GM23248 (cell line): ENCODE results near the gene KATNB1. TPM values are rescaled to one million over a fixed set of nuclear protein-coding genes. Genes with fewer than 3 reads are reported as not detected.
"Not testable (repeated sequence)": the region's sequence is repeated elsewhere in the genome, so short reads cannot be mapped to it uniquely, and the experiment has no call there.

ENCODE experiments used
- DNase-seq: peaks from one replicate; pipeline ENCODE4 v3.0.0-alpha.2; 2015
- H2AFZ ChIP-seq: fragments of 200-600 bp; sonication (generic); 2 replicates; pipeline ENCODE4 v1.6.1; 2016; ENCODE audit warnings: antibody characterized with exemption
- H3F3A ChIP-seq: fragments of 200-600 bp; sonication (generic); 2 replicates; pipeline ENCODE4 v1.6.1; 2016; ENCODE audit warnings: mild to moderate bottlenecking, antibody characterized with exemption, mixed run types; ENCODE audit not compliant: insufficient read depth
- H3K27ac ChIP-seq: fragments of 200-600 bp; sonication (generic); 2 replicates; pipeline ENCODE4 v1.5.1; 2016; ENCODE audit warnings: mild to moderate bottlenecking
- H3K27me3 ChIP-seq: fragments of 200-600 bp; sonication (generic); replicated peaks from 2 replicates; pipeline ENCODE4 v1.6.1; 2016; ENCODE audit warnings: mild to moderate bottlenecking; ENCODE audit not compliant: insufficient read depth
- H3K36me3 ChIP-seq: fragments of 200-600 bp; sonication (generic); 2 replicates; pipeline ENCODE4 v1.6.1; 2016; ENCODE audit warnings: low read depth, mild to moderate bottlenecking
- H3K4me1 ChIP-seq: fragments of 200-600 bp; sonication (generic); 2 replicates; pipeline ENCODE4 v1.6.1; 2016; ENCODE audit warnings: mild to moderate bottlenecking; ENCODE audit not compliant: insufficient read depth
- H3K4me2 ChIP-seq: fragments of 200-600 bp; sonication (generic); one replicate; pipeline ENCODE4 v1.6.1; 2016; ENCODE audit warnings: mild to moderate bottlenecking; ENCODE audit not compliant: unreplicated experiment
- H3K4me3 ChIP-seq: fragments of 200-600 bp; sonication (generic); 2 replicates; pipeline ENCODE4 v1.5.1; 2016; ENCODE audit warnings: mild to moderate bottlenecking
- H3K79me2 ChIP-seq: fragments of 200-600 bp; sonication (generic); 2 replicates; pipeline ENCODE4 v1.6.1; 2016; ENCODE audit warnings: mild to moderate bottlenecking; ENCODE audit not compliant: insufficient read depth
- H3K9ac ChIP-seq: fragments of 200-600 bp; sonication (generic); 2 replicates; pipeline ENCODE4 v1.6.1; 2016; ENCODE audit warnings: mild to moderate bottlenecking
- H3K9me2 ChIP-seq: fragments of 200-600 bp; sonication (generic); 2 replicates; pipeline ENCODE4 v1.6.1; 2016; ENCODE audit warnings: mixed run types, mild to moderate bottlenecking, moderate library complexity; ENCODE audit not compliant: insufficient read depth
- H3K9me3 ChIP-seq: fragments of 200-600 bp; sonication (generic); one replicate; pipeline ENCODE4 v1.6.1; 2017; ENCODE audit warnings: low read depth
- H4K20me1 ChIP-seq: fragments of 200-600 bp; sonication (generic); 2 replicates; pipeline ENCODE4 v1.6.0; 2016; ENCODE audit not compliant: insufficient read depth
- EZH2 ChIP-seq: fragments of 200-600 bp; sonication (generic); IDR thresholded peaks from 2 replicates; pipeline ENCODE4 v1.6.1; 2018; ENCODE audit warnings: antibody characterized with exemption, mild to moderate bottlenecking; ENCODE audit not compliant: insufficient read depth, poor library complexity, severe bottlenecking
- EZH2phosphoT487 ChIP-seq: fragments of 200-600 bp; sonication (generic); IDR thresholded peaks from 2 replicates; pipeline ENCODE4 v1.6.1; 2018; ENCODE audit warnings: antibody characterized with exemption, moderate library complexity, mild to moderate bottlenecking, low read depth; ENCODE audit not compliant: insufficient read depth
- WGBS, 2 experiments: methylation state at CpG; one replicate each; pipeline ENCODE4 v1.1.6; 2015 to 2017; ENCODE audit warnings: low lambda C conversion rate in 2 of 2, low coverage in 1 of 2; ENCODE audit errors: missing lambda C conversion rate in 2 of 2; 5-methylcytosine and 5-hydroxymethylcytosine counted together
- in situ Hi-C: fragments of 300-500 bp; cut with MboI; formaldehyde crosslinking; loops from 2 replicates; pipeline ENCODE4 v1.15.0; 2020
- polyA plus RNA-seq: library from polyadenylated mRNA; unstranded; fragments of >200 nt; fragmentation: Nextera tagmentation; extraction: Ambion mirVana; gene quantifications from 2 replicates; pipeline ENCODE4 v1.2.1, GENCODE V29; 2016
- total RNA-seq: library from RNA; depleted of rRNA; stranded (reverse); fragments of >200 nt; shearing (Covaris generic); gene quantifications from 2 replicates; pipeline ENCODE4 v1.2.3, GENCODE V29; 2014

KATNB1 gene
- total and polyA plus RNA-seq, 2 experiments from 2014 or later, result 19.3 to 20.2 TPM

- 87 to 92% methylated on average over 6 to 7 of the region's 7 CpGs for WGBS, 2 experiments
- no peak overlapping the region for H3K9ac ChIP-seq
Measured at GRCh38 chr16:57744642-57744903, 9.0 kb downstream of the KATNB1 start.

GRCh38 chr16:57745768-57746167 lies 10.2 kb downstream of the KATNB1 start:
- no peaks in the 10 kb centered on the region for H3K9me3 ChIP-seq
- no peak overlapping the region for H3K9ac ChIP-seq
- no peaks in the 10 kb centered on the region for H3F3A ChIP-seq
- no peak overlapping the region for H3K4me2 ChIP-seq
- H2AFZ ChIP-seq, result no peak overlapping the region
- 93 to 98% methylated on average over 3 of the region's 3 CpGs for WGBS, 2 experiments
- H3K9me2 ChIP-seq, result no peaks in the 10 kb centered on the region
- H3K79me2 ChIP-seq, result no peaks in the 10 kb centered on the region
- H3K27me3 ChIP-seq, result no peaks in the 10 kb centered on the region
- TF ChIP-seq EZH2, result no peak
- no peak for TF ChIP-seq EZH2phosphoT487
- H3K36me3 ChIP-seq, result no peaks in the 10 kb centered on the region; the same call in 1 of the 2 replicates
- H3K27ac ChIP-seq, result no peak overlapping the region
- no peak overlapping the region for H3K4me3 ChIP-seq
- H4K20me1 ChIP-seq, result no peaks in the 10 kb centered on the region
- H3K4me1 ChIP-seq, result no peaks in the 10 kb centered on the region
- DNase-seq, result no peak
- in situ Hi-C loops, result no loop called here

More at GRCh38 chr16:57744642-57744903, 9.0 kb downstream of the KATNB1 start:
- in situ Hi-C loops, result no loop called here
- no peak for DNase-seq
- Histone ChIP-seq H3K4me1 (no peaks in the 10 kb centered on the region), H3K9me3 (no peaks in the 10 kb centered on the region), H3K27ac (no peak overlapping the region), H2AFZ (no peak overlapping the region), H3K4me2 (no peak overlapping the region), H3K36me3 (no peaks in the 10 kb centered on the region; the same call in 1 of the 2 replicates), H3K4me3 (no peak overlapping the region), H3K79me2 (no peaks in the 10 kb centered on the region), H4K20me1 (no peaks in the 10 kb centered on the region), H3K27me3 (no peaks in the 10 kb centered on the region), H3F3A (no peaks in the 10 kb centered on the region), H3K9me2 (no peaks in the 10 kb centered on the region)
- TF ChIP-seq EZH2 (no peak), EZH2phosphoT487 (no peak)

- H3K27ac ChIP-seq, H3K4me1 ChIP-seq, H3K9me3 ChIP-seq, in situ Hi-C loops, H3K4me2 ChIP-seq, H3K9ac ChIP-seq, H3K36me3 ChIP-seq, H2AFZ ChIP-seq, H3K79me2 ChIP-seq, DNase-seq, H3F3A ChIP-seq, H3K9me2 ChIP-seq, H3K4me3 ChIP-seq, H3K27me3 ChIP-seq, H4K20me1 ChIP-seq: not testable (repeated sequence)
- 77 to 87% methylated on average over 7 of the region's 7 CpGs for WGBS, 2 experiments
Measured at GRCh38 chr16:57746316-57746715, 10.7 kb downstream of the KATNB1 start.

- Histone ChIP-seq H3K27me3 (no peaks in the 10 kb centered on the region), H3K4me1 (no peaks in the 10 kb centered on the region), H4K20me1 (no peaks in the 10 kb centered on the region), H3F3A (no peaks in the 10 kb centered on the region), H3K9me3 (no peaks in the 10 kb centered on the region), H2AFZ (no peak overlapping the region), H3K79me2 (no peaks in the 10 kb centered on the region), H3K9ac (no peak overlapping the region), H3K4me3 (no peak overlapping the region), H3K4me2 (no peak overlapping the region), H3K27ac (no peak overlapping the region), H3K36me3 (no peaks in the 10 kb centered on the region; the same call in 1 of the 2 replicates), H3K9me2 (no peaks in the 10 kb centered on the region)
- 93 to 98% methylated on average over 7 of the region's 7 CpGs for WGBS, 2 experiments
- in situ Hi-C loops, result no loop called here
- TF ChIP-seq EZH2 (no peak), EZH2phosphoT487 (no peak)
- no peak for DNase-seq
Measured at GRCh38 chr16:57747091-57747490, 11.5 kb downstream of the KATNB1 start.

- WGBS, 2 experiments, result 94 to 99% methylated on average over 11 to 12 of the region's 12 CpGs
- H3K9ac ChIP-seq, result no peak overlapping the region
Measured at GRCh38 chr16:57747496-57747895, 11.9 kb downstream of the KATNB1 start.

More at GRCh38 chr16:57747496-57747895, 11.9 kb downstream of the KATNB1 start:
- H3K27ac ChIP-seq, result no peak overlapping the region
- in situ Hi-C loops, result no loop called here
- H3K4me1 ChIP-seq, result no peaks in the 10 kb centered on the region
- no peak for DNase-seq
- no peak overlapping the region for H2AFZ ChIP-seq
- no peaks in the 10 kb centered on the region for H4K20me1 ChIP-seq
- no peaks in the 10 kb centered on the region for H3K9me2 ChIP-seq
- no peak overlapping the region for H3K4me3 ChIP-seq
- no peak for TF ChIP-seq EZH2phosphoT487
- TF ChIP-seq EZH2, result no peak
- H3K27me3 ChIP-seq, result no peaks in the 10 kb centered on the region
- no peaks in the 10 kb centered on the region for H3K9me3 ChIP-seq
- no peaks in the 10 kb centered on the region for H3K79me2 ChIP-seq
- H3F3A ChIP-seq, result no peaks in the 10 kb centered on the region
- no peak overlapping the region for H3K4me2 ChIP-seq
- H3K36me3 ChIP-seq, result no peaks in the 10 kb centered on the region; the same call in 1 of the 2 replicates
